ENCODE results near the gene NCF2.

The NCF2 gene

DNA sequence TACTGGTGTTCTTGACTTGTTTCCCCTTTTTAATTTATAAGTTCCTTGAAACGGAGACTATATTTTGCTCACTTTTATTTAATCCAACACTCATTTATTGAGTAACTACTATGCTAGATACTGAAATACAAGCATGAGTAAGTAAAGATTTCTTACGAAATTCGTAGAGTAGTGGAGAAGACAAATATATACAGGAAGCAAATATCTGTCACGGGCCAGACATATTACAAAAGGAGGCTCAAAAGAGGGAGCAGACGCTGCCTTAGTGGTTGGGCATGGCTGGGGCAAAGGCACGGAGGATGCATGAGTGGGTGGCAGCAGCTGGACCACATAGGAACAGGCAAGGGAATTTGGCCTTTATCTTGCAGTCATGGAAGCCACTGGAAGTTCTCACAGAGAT is 6.8 kb downstream of the NCF2 start:
- Histone ChIP-seq H3K27me3 (no peaks in the 10 kb centered on the region), H3K4me3 (ENCODE audit: low read depth in 1 of 2, low read length in 1 of 2) (peak overlapping the region; percentile 59 to 83), H3K4me1 (ENCODE audit: control insufficient read depth in 1 of 2, insufficient read depth in 1 of 2, low read depth in 1 of 2, low read length in 1 of 2) (peaks cover 95 to 97% of the 10 kb centered on the region in 2 experiments), H3K36me3 (peaks cover 91% of the 10 kb centered on the region), H3K27ac (peak overlapping the region; percentile 100), H3K9me3 (no peaks in the 10 kb centered on the region)
- TF ChIP-seq, protein P1, sequence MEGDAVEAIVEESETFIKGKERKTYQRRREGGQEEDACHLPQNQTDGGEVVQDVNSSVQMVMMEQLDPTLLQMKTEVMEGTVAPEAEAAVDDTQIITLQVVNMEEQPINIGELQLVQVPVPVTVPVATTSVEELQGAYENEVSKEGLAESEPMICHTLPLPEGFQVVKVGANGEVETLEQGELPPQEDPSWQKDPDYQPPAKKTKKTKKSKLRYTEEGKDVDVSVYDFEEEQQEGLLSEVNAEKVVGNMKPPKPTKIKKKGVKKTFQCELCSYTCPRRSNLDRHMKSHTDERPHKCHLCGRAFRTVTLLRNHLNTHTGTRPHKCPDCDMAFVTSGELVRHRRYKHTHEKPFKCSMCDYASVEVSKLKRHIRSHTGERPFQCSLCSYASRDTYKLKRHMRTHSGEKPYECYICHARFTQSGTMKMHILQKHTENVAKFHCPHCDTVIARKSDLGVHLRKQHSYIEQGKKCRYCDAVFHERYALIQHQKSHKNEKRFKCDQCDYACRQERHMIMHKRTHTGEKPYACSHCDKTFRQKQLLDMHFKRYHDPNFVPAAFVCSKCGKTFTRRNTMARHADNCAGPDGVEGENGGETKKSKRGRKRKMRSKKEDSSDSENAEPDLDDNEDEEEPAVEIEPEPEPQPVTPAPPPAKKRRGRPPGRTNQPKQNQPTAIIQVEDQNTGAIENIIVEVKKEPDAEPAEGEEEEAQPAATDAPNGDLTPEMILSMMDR (IDR thresholded peaks at IDR 0.05) = no peak

DNA sequence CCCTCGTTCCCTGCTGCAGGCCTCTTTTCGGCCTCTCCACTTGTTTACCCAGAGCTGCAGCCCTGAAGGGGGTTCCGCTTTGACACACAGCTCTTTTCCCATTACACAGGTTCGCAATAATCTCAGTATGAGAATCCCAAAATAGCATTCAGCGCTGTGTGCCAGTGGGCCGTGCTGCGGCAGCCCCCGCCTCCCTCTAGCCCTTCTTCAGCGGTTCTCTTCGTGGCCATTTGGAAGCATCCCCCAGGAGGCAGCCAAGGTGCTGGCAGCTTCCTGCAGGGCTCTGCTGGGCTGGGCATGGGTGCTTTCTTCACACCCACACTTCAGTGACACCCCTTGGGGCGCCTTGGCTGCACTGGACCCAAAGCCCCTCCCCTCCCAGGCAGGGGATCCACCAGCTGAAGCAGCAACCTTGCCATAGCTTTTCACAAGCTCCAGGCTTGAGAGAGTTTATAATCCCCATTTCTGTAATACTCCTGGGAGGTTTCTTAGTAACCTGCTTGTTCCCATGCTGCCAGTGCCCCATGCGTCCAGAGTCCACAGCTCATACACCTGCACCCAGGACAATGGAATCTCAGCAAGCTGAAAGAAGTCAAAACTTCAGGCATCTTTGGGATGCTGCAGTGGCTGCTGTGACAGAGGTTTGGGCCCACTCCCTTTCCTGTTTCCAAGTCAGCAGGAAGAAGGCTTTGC is 8.1 kb downstream of the NCF2 start:
- peaks cover 96% of the 10 kb centered on the region for H3K36me3 ChIP-seq
- no peaks in the 10 kb centered on the region for H3K9me3 ChIP-seq
- TF ChIP-seq, protein P1 (IDR thresholded peaks at IDR 0.05) = no peak
- peaks cover 100% of the 10 kb centered on the region in 2 experiments for H3K4me1 ChIP-seq (ENCODE audit: control insufficient read depth in 1 of 2, insufficient read depth in 1 of 2, low read depth in 1 of 2, low read length in 1 of 2)
- H3K4me3 ChIP-seq (ENCODE audit: low read depth in 1 of 2, low read length in 1 of 2) = peak overlapping the region; percentile 59 to 83
- no peaks in the 10 kb centered on the region for H3K27me3 ChIP-seq
- H3K27ac ChIP-seq = peak overlapping the region; percentile 100

DNA sequence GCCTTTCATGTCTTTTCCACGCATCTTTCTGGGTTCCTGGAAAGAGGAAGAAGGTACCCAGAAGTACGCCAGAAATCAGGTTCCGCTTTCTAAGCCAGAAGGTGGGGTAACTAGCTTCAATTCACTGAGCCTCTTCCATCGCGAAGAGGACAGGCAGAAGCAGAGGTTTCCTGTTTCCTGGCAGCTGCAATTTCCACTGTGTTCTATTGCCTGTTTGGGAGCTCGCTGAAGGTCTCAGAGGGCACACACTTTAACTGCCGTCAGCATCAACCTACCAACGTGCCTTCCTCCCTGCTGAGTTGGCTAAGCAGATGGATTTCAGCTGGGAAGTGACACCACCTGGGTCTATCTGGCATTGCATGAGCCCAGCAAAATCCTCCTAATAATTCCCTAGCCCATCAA is 10.0 kb downstream of the NCF2 start:
- Histone ChIP-seq H3K36me3 (peaks cover 96% of the 10 kb centered on the region), H3K27me3 (no peaks in the 10 kb centered on the region), H3K27ac (peak overlapping the region; percentile 100), H3K4me1 (ENCODE audit: control insufficient read depth in 1 of 2, insufficient read depth in 1 of 2, low read depth in 1 of 2, low read length in 1 of 2) (peaks cover 99 to 100% of the 10 kb centered on the region in 2 experiments), H3K9me3 (no peaks in the 10 kb centered on the region), H3K4me3 (ENCODE audit: low read depth in 1 of 2, low read length in 1 of 2) (peak overlapping the region; percentile 56 to 83)
- TF ChIP-seq, protein P1 (IDR thresholded peaks at IDR 0.05) = peak; percentile 50

DNA sequence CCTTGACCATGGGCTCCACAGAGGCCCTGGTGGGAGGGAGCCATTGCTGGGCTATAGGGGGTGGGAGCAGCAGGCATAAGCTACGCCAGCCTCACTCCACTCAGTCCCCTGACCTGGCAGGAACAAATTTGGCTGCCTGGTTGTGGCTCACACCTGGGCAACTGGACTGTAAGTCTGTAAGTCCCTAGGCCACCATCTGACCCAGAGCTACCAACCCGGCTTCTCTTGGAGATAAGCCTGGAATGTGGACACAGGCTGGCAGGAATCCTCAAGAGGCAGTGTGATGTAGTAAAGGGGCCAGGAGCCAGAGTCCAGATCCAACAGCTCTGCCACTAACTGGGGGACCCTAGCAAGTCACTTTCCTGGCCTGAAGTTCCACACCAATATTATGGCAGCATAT is 11.4 kb downstream of the NCF2 start:
- Histone ChIP-seq H3K4me1 (ENCODE audit: control insufficient read depth in 1 of 2, insufficient read depth in 1 of 2, low read depth in 1 of 2, low read length in 1 of 2) (peaks cover 87 to 98% of the 10 kb centered on the region in 2 experiments), H3K36me3 (peaks cover 96% of the 10 kb centered on the region), H3K27me3 (no peaks in the 10 kb centered on the region), H3K4me3 (ENCODE audit: low read depth in 1 of 2, low read length in 1 of 2) (peak overlapping the region in 1 of 2 experiments; percentile 83), H3K27ac (peak overlapping the region; percentile 100), H3K9me3 (peaks cover 7% of the 10 kb centered on the region)
- TF ChIP-seq, protein P1 (IDR thresholded peaks at IDR 0.05) = no peak

DNA sequence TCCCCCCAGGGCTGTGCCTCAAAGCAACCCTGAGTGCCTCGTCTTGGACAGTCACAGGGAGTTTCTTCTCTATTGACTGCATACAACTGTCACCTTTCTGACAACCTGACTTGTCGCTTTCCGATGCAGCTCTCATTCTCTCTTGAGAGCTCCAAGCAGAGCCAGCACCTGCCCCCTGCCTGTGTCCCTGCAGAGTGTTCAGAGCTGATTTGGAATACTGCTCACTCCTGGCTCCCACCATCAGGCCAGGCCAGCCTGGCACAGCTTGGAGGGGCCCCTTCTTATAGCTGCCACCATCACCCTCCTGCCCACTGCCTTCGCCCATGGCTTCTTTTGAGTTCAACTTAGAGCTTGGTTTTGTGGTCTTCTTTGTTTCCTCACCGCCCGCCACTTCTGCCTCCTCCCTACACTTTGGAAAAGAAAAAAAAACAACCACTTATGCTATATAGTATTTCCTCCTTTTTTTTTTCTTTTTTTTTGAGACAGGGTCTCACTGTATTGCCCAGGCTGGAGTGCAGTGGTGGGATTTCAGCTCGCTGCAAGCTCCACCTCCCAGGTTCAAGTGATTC is 12.3 kb downstream of the NCF2 start:
- H3K27ac ChIP-seq = peak overlapping the region; percentile 100
- peaks cover 12% of the 10 kb centered on the region for H3K9me3 ChIP-seq
- peaks cover 79 to 98% of the 10 kb centered on the region in 2 experiments for H3K4me1 ChIP-seq (ENCODE audit: control insufficient read depth in 1 of 2, insufficient read depth in 1 of 2, low read depth in 1 of 2, low read length in 1 of 2)
- peaks cover 96% of the 10 kb centered on the region for H3K36me3 ChIP-seq
- TF ChIP-seq, protein P1 (IDR thresholded peaks at IDR 0.05) = no peak
- peak overlapping the region; percentile 22 to 83 for H3K4me3 ChIP-seq (ENCODE audit: low read depth in 1 of 2, low read length in 1 of 2)
- no peaks in the 10 kb centered on the region for H3K27me3 ChIP-seq
